DMS53 (cell line): ENCODE results near the gene ARL16.
A peak's percentile ranks its signal among the peaks of the same experiment; 100 is the strongest.

Experiments used
- DNase-seq: peaks from one replicate; lab custom pipeline; 2025; lab: John Stamatoyannopoulos, UW

ARL16 gene

GRCh38 chr17:81695211-81695610 lies 11.6 kb upstream of the ARL16 start:
- DNase-seq = no peak

GRCh38 chr17:81694810-81695209 lies 11.2 kb upstream of the ARL16 start:
- no peak for DNase-seq

- no peak for DNase-seq
Measured at GRCh38 chr17:81693509-81694210, 10.1 kb upstream of the ARL16 start.

GRCh38 chr17:81691608-81692007 lies 8.0 kb upstream of the ARL16 start:
- no peak for DNase-seq

- no peak for DNase-seq
Measured at GRCh38 chr17:81691196-81691595, 7.6 kb upstream of the ARL16 start.

- DNase-seq = no peak
Measured at GRCh38 chr17:81690549-81690948, 7.0 kb upstream of the ARL16 start.

- no peak for DNase-seq
Measured at GRCh38 chr17:81690066-81690465, 6.5 kb upstream of the ARL16 start.

- DNase-seq = no peak
Measured at GRCh38 chr17:81688616-81689015, 5.0 kb upstream of the ARL16 start.

GRCh38 chr17:81687770-81688541 lies 4.4 kb upstream of the ARL16 start:
- no peak for DNase-seq

GRCh38 chr17:81686614-81687013 lies 3.0 kb upstream of the ARL16 start:
- no peak for DNase-seq

GRCh38 chr17:81685108-81685507 lies 1.5 kb upstream of the ARL16 start:
- peak; percentile 81 for DNase-seq

- no peak for DNase-seq
Measured at GRCh38 chr17:81684442-81684911, 880 bp upstream of the ARL16 start.

GRCh38 chr17:81683208-81683583 lies 401 bp downstream of the ARL16 start:
- DNase-seq = no peak

GRCh38 chr17:81682565-81683207 lies 911 bp downstream of the ARL16 start:
- DNase-seq = peak; percentile 54

GRCh38 chr17:81681672-81682071 lies 1.9 kb downstream of the ARL16 start:
- no peak for DNase-seq

- DNase-seq = peak; percentile 67
Measured at GRCh38 chr17:81680150-81680549, 3.4 kb downstream of the ARL16 start.

- peak; percentile 40 for DNase-seq
Measured at GRCh38 chr17:81676906-81677305, 6.7 kb downstream of the ARL16 start.

GRCh38 chr17:81675515-81676221 lies 7.9 kb downstream of the ARL16 start:
- DNase-seq = peak; percentile 66

GRCh38 chr17:81673561-81674258 lies 9.9 kb downstream of the ARL16 start:
- DNase-seq = no peak

- no peak for DNase-seq
Measured at GRCh38 chr17:81672954-81673353, 10.6 kb downstream of the ARL16 start.

- no peak for DNase-seq
Measured at GRCh38 chr17:81672504-81672903, 11.1 kb downstream of the ARL16 start.

- no peak for DNase-seq
Measured at GRCh38 chr17:81667754-81668153, 15.8 kb downstream of the ARL16 start.
